ENCODE measurements around the gene PSMD10.

DNA sequence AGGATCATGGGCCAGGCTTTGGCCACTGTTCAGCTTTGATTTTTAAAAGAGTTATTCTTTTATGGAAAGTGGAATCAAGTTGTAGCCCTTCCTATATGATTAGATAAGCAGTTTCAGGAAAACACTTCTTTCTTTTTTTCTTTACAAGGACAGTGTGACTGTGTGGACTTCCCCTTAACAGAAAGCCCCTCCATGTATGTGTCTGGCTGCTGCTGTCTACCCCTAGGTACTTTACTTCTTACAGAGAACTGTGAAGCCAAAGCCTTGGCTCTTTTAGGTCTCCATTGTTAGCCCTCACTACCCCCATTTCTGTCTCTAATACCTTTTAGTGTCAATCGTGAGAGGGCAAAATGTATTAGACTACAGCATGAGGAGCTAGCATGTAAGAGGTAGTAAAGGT, 27.3 kb downstream of the PSMD10 start:
- no peak for TF ChIP-seq POLR2A (IDR thresholded peaks at IDR 0.05)
- TF ChIP-seq, protein P1, sequence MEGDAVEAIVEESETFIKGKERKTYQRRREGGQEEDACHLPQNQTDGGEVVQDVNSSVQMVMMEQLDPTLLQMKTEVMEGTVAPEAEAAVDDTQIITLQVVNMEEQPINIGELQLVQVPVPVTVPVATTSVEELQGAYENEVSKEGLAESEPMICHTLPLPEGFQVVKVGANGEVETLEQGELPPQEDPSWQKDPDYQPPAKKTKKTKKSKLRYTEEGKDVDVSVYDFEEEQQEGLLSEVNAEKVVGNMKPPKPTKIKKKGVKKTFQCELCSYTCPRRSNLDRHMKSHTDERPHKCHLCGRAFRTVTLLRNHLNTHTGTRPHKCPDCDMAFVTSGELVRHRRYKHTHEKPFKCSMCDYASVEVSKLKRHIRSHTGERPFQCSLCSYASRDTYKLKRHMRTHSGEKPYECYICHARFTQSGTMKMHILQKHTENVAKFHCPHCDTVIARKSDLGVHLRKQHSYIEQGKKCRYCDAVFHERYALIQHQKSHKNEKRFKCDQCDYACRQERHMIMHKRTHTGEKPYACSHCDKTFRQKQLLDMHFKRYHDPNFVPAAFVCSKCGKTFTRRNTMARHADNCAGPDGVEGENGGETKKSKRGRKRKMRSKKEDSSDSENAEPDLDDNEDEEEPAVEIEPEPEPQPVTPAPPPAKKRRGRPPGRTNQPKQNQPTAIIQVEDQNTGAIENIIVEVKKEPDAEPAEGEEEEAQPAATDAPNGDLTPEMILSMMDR (IDR thresholded peaks at IDR 0.05): no peak

Data from adrenal gland (tissue), 5 donors.